Stomach (tissue), 19 donors: ENCODE data around the gene CD3D. TPM values are rescaled to one million over a fixed set of nuclear protein-coding genes. Genes with fewer than 3 reads are reported as not detected.
A peak's percentile ranks its signal among the peaks of the same experiment; 100 is the strongest.

ENCODE experiments used
- DNase-seq, 2 donors: peaks; one replicate each; pipeline versions ENCODE4 v3.0.0 to v3.0.0-alpha.2; 2013 to 2019
- H3K27ac ChIP-seq, 5 donors: fragments of 200-600 bp in 4 of 5; sonication (generic) in 4 of 5; one replicate each; pipeline ENCODE4 v1.5.1; 2013 to 2019; ENCODE audit warnings: mild to moderate bottlenecking in 1 of 5, moderate library complexity in 1 of 5
- H3K27me3 ChIP-seq, 3 donors: fragments of 200-600 bp; sonication (generic); one replicate each; pipeline ENCODE4 v1.5.1; 2017 to 2019; ENCODE audit warnings: mixed run types in 1 of 3
- H3K36me3 ChIP-seq, 4 donors: fragments of 200-600 bp; sonication (generic); 1 replicate in 3 of 4; 2 replicates in 1 of 4; pipeline ENCODE4 v1.5.1; 2016 to 2019
- H3K4me1 ChIP-seq, 4 donors: fragments of 200-600 bp; sonication (generic); one replicate each; pipeline ENCODE4 v1.5.1; 2016 to 2019
- H3K4me3 ChIP-seq, 4 donors: fragments of 200-600 bp; sonication (generic) in 3 of 4; one replicate each; pipeline ENCODE4 v1.5.1; 2016 to 2019; ENCODE audit warnings: mild to moderate bottlenecking in 1 of 4
- H3K9me3 ChIP-seq, 4 donors: fragments of 200-600 bp; sonication (generic); one replicate each; pipeline ENCODE4 v1.5.1; 2016 to 2019
- EP300 ChIP-seq: sonication (generic); formaldehyde crosslinking; IDR thresholded peaks from one replicate; pipeline ENCODE4 v1.6.1; 2017; ENCODE audit warnings: antibody characterized with exemption
- POLR2A ChIP-seq, 4 donors: fragments of 450-650 bp; IDR thresholded peaks; one replicate each; pipeline ENCODE4 v1.6.1; 2016; ENCODE audit warnings: antibody characterized with exemption in 4 of 4, control low read depth in 2 of 4, mild to moderate bottlenecking in 1 of 4, moderate library complexity in 1 of 4
- POLR2AphosphoS5 ChIP-seq, 3 donors: sonication (generic); formaldehyde crosslinking; IDR thresholded peaks; one replicate each; pipeline ENCODE4 v1.6.1; 2016; ENCODE audit warnings: antibody characterized with exemption in 3 of 3
- WGBS, 5 donors: extraction: QIAGEN DNeasy Blood & Tissue Kit in 3 of 5; methylation state at CpG; one replicate each; pipeline versions ENCODE4 v1.1.5 to v1.1.7; 2013 to 2018; 5-methylcytosine and 5-hydroxymethylcytosine counted together
- intact Hi-C: fragments of 100-400 bp; cut with DNase I; formaldehyde crosslinking; loops from one replicate; pipeline ENCODE4 v1.15.1; 2023; ENCODE audit warnings: low total_unique reads
- long read RNA-seq, 10 donors: transcript quantifications; one replicate each; lab custom pipeline, GENCODE V29; 2026
- polyA plus RNA-seq, 3 donors: library from polyadenylated mRNA; stranded (reverse); fragments of 200-250 nt; gene quantifications; one replicate each; pipeline ENCODE4 v1.2.3, GENCODE V29; 2013
- total RNA-seq, 5 donors: library from RNA; depleted of rRNA; stranded (reverse); fragments of >200 nt; gene quantifications; one replicate each; pipeline versions ENCODE4 v1.1.0 to v1.2.3, GENCODE V29; 2014 to 2016
- TF ChIP-seq, protein P1 (sequence below), 7 experiments: fragments of 450-650 bp in 4 of 7; fragments of 200-600 bp in 3 of 7; sonication (generic) in 3 of 7; IDR thresholded peaks; one replicate each; pipeline ENCODE4 v1.5.1; 2016 to 2019; ENCODE audit warnings: antibody characterized with exemption in 7 of 7, control low read depth in 2 of 7, mild to moderate bottlenecking in 1 of 7
- donor health status: healthy with polysubstance abuse.
- donor health status: Bipolar disorder and iron deficiency.
- donor health status: healthy.

The CD3D gene
- total RNA-seq (10 to 100 TPM in 2 of 5 donors, 1 to 10 TPM in 1, not detected in 2; 4.6 to 24.0 (median 16.1) TPM), polyA plus RNA-seq (1 to 10 TPM; 2.2 to 9.2 (median 4.7) TPM)
- long read RNA-seq, donor 1, partial matches to known transcripts, result 0 of 2 reads
- long read RNA-seq, donor 1, other reads (novel, unspliced or antisense), result 0 of 2 reads
- long read RNA-seq, donor 2, partial matches to known transcripts, result 0 of 1 reads
- long read RNA-seq, donor 2, other reads (novel, unspliced or antisense), result 0 of 1 reads
- long read RNA-seq, donor 3, partial matches to known transcripts, result 0 of 1 reads
- long read RNA-seq, donor 3, other reads (novel, unspliced or antisense), result 0 of 1 reads
- long read RNA-seq, donor 4, partial matches to known transcripts, result 0 of 1 reads
- long read RNA-seq, donor 4, other reads (novel, unspliced or antisense), result 0 of 1 reads
- long read RNA-seq, donor 5, partial matches to known transcripts, result 0 of 4 reads
- long read RNA-seq, donor 5, other reads (novel, unspliced or antisense), result 0 of 4 reads
- long read RNA-seq, donor 6, transcript CD3D-201 (5 exons, 861 nt), result major isoform, 7 of 7 reads
- long read RNA-seq, donor 6, partial matches to known transcripts, result 0 of 7 reads
- long read RNA-seq, donor 6, other reads (novel, unspliced or antisense), result 0 of 7 reads
- long read RNA-seq, donor 7, transcript CD3D-201 (5 exons, 861 nt), result major isoform, 5 of 5 reads
- long read RNA-seq, donor 7, partial matches to known transcripts, result 0 of 5 reads
- long read RNA-seq, donor 7, other reads (novel, unspliced or antisense), result 0 of 5 reads
- long read RNA-seq, donor 8, partial matches to known transcripts, result 0 of 1 reads
- long read RNA-seq, donor 8, other reads (novel, unspliced or antisense), result 0 of 1 reads
- long read RNA-seq, donor 9, result 0 reads
- long read RNA-seq, donor 10, partial matches to known transcripts, result 0 of 2 reads
- long read RNA-seq, donor 10, other reads (novel, unspliced or antisense), result 0 of 2 reads

DNA sequence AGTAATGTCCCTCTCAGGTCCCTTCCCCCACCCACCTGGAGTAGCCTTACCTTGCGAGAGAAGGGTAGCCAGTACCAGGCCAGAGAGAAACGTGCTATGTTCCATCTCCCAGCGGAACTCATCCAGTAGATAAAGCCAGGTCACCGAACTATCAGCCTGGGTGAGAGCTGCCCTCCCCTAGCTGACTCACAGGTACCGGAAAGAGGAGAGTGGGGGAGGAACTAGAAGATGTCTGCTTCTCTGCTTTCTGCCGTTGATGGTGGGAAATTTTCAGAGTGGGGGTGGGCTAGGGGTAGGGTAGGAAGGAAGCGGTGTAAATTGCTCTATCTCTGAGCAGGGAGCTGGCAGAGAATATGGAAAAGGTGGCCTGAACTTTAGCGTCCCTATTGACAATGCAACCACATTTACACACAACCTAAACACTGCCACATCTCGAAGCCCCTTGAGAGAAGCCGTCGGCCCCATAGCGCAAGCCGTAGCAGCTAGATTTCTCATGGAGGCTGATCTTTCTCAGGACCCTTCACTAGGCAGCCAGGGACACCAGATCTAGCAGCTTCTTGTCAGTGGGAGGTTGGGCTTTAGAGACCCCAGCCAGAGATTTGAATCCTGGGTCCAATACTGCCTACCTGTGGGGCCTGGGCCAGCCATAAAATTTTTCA is at the start of gene CD3D:
Gene CD3D (minus strand): TSS at position 203 of the 659 bp plus-strand sequence. CDS start 98 bp downstream, at position 105.
- DNase-seq, result peak in 1 of 2 donors; percentile 41
- peak within 1 kb of the TSS; percentile 6 to 24 (median 15) for H3K4me3 ChIP-seq
- TF ChIP-seq POLR2A (IDR thresholded peaks at IDR 0.05) (no peak), EP300 (no peak), POLR2AphosphoS5 (IDR thresholded peaks at IDR 0.05) (no peak)
- TF ChIP-seq, protein P1, sequence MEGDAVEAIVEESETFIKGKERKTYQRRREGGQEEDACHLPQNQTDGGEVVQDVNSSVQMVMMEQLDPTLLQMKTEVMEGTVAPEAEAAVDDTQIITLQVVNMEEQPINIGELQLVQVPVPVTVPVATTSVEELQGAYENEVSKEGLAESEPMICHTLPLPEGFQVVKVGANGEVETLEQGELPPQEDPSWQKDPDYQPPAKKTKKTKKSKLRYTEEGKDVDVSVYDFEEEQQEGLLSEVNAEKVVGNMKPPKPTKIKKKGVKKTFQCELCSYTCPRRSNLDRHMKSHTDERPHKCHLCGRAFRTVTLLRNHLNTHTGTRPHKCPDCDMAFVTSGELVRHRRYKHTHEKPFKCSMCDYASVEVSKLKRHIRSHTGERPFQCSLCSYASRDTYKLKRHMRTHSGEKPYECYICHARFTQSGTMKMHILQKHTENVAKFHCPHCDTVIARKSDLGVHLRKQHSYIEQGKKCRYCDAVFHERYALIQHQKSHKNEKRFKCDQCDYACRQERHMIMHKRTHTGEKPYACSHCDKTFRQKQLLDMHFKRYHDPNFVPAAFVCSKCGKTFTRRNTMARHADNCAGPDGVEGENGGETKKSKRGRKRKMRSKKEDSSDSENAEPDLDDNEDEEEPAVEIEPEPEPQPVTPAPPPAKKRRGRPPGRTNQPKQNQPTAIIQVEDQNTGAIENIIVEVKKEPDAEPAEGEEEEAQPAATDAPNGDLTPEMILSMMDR (IDR thresholded peaks at IDR 0.05), result no peak

DNA sequence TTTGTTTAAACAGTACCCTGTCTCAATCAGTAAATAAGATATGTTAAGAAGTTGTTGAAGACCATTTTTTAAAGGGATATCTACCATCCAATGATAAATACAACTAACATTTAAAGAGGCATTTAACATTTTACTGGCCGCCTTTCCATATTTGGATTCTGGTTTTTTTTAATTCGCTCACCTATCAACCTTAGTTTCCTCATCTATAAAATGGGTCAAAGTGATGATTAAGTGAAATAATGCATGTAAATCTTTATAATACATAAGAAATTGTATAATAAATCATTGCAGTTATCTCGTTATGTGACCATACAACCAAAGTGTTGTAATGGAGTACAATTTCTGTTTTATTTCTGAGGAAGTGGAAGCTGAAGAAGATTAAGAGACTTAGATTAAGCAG is 41.2 kb upstream of the CD3D start:
- Histone ChIP-seq H3K27ac (no peak overlapping the region), H3K36me3 (peaks cover 79 to 100% (median 100%) of the 10 kb centered on the region in 4 donors), H3K4me1 (no peaks in the 10 kb centered on the region), H3K9me3 (no peaks in the 10 kb centered on the region), H3K27me3 (no peaks in the 10 kb centered on the region), H3K4me3 (no peak overlapping the region)
- DNase-seq, result no peak
- TF ChIP-seq, protein P1 (IDR thresholded peaks at IDR 0.05), result no peak
- TF ChIP-seq POLR2A (IDR thresholded peaks at IDR 0.05) (no peak), POLR2AphosphoS5 (IDR thresholded peaks at IDR 0.05) (no peak), EP300 (no peak)
- intact Hi-C loops, result no loop called here
- 93 to 98% (median 96%) methylated on average over 3 of the region's 3 CpGs for whole genome bisulfite sequencing, 5 donors

More for the DNA sequence above, at the start of gene CD3D:
- intact Hi-C loops, result no loop called here
- WGBS, 5 donors, result 74 to 85% (median 80%) methylated on average over 13 of the region's 13 CpGs
- peak within 1 kb of the TSS; percentile 13 to 42 (median 29) for H3K27ac ChIP-seq
- peaks cover 0 to 11% (median 0%) of the 10 kb centered on the region in 3 donors for H3K27me3 ChIP-seq
- no peaks in the 10 kb centered on the region for H3K36me3 ChIP-seq
- H3K4me1 ChIP-seq, result no peaks in the 10 kb centered on the region
- no peaks in the 10 kb centered on the region for H3K9me3 ChIP-seq

DNA sequence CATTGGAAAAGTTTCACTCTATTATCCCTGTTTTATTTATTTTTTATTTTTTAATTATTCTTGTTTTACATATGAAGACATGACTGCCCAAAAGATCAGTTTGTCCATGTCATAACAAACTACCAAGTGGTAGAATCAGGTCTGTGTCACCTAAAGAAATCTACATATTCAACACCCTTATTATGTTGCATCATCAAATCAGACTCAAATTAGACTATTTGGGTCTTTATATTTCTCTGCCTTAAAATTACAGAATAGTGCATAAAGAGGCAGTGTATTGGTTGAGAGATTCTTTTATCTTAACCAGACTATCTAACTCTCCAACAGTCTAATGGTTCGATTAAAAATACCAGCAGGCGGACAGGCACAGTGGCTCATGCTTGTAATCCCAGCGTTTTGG is 40.4 kb upstream of the CD3D start:
- intact Hi-C loops, result no loop called here
- Histone ChIP-seq H3K27ac (no peak overlapping the region), H3K27me3 (no peaks in the 10 kb centered on the region), H3K36me3 (peaks cover 83 to 100% (median 100%) of the 10 kb centered on the region in 4 donors), H3K9me3 (no peaks in the 10 kb centered on the region), H3K4me1 (no peaks in the 10 kb centered on the region), H3K4me3 (no peak overlapping the region)
- WGBS, 5 donors, result 90 to 98% (median 94%) methylated on average over 3 of the region's 3 CpGs
- DNase-seq, result no peak
- TF ChIP-seq POLR2AphosphoS5 (IDR thresholded peaks at IDR 0.05), result no peak
- TF ChIP-seq, protein P1 (IDR thresholded peaks at IDR 0.05), result no peak
- no peak for TF ChIP-seq EP300
- TF ChIP-seq POLR2A (IDR thresholded peaks at IDR 0.05), result no peak

DNA sequence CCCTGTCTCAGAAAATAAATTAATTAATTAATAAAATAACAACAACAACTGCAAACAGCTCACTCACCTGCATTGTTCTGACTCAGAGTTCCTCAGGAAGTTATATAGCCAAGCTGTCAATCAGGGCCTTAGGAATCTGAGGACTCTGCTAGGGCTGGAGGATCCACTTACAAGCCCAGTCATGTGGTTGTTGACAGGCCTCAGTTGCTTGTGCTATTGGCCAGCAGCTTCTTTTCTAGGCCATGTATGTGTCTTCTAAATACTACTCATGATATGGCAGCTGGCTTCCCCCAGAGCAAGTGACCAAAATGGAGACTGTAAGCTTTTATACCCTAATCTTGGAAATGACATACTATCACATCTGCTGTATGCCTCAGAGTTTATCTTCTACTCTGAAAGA is 38.1 kb upstream of the CD3D start:
- TF ChIP-seq EP300 (no peak), POLR2A (IDR thresholded peaks at IDR 0.05) (no peak), POLR2AphosphoS5 (IDR thresholded peaks at IDR 0.05) (no peak)
- TF ChIP-seq, protein P1 (IDR thresholded peaks at IDR 0.05), result no peak
- H3K4me3 ChIP-seq, result no peak overlapping the region
- H3K27me3 ChIP-seq, result no peaks in the 10 kb centered on the region
- no peaks in the 10 kb centered on the region for H3K4me1 ChIP-seq
- no peak for DNase-seq
- peaks cover 76 to 100% (median 99%) of the 10 kb centered on the region in 4 donors for H3K36me3 ChIP-seq
- no peak overlapping the region for H3K27ac ChIP-seq
- no peaks in the 10 kb centered on the region for H3K9me3 ChIP-seq
- intact Hi-C loops, result no loop called here
